Colon (tissue), 2 donors: ENCODE measurements around the gene MGAT1.
"Not testable (repeated sequence)": the region's sequence is repeated elsewhere in the genome, so short reads cannot be mapped to it uniquely, and the experiment has no call there.

Source experiments
- FAIRE-seq: peaks from 2 replicates; lab custom pipeline; 2012; peaks lifted over from hg19 to GRCh38; lab: Jason Lieb, UNC
- donor health status: control.
- donor health status: control.

MGAT1 gene

DNA sequence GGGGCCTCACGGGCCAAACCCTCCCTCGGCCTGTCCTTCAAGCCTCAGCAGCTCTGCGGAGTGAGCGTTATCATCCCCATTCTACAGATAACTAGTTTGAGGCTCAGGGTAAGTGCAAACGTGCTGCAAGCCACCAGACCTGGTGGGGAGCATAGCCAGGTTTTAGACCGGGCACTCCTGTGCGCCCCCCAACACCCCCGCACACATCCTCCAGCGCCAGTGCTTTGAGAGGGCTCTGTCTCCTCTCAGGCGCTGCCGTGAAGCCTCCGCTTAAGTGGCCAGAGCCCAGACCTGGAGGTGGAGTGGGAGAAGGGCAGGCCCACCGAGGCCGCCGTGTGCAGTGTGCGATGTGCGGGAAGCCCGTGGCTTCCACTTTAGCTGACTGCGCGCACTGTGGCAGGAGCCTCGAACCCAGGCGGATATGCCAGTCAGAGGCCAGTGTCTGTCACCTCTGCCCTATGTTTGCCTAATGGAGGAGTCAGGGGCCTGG is 1.6 kb upstream of the MGAT1 start:
- FAIRE-seq, result no peak

DNA sequence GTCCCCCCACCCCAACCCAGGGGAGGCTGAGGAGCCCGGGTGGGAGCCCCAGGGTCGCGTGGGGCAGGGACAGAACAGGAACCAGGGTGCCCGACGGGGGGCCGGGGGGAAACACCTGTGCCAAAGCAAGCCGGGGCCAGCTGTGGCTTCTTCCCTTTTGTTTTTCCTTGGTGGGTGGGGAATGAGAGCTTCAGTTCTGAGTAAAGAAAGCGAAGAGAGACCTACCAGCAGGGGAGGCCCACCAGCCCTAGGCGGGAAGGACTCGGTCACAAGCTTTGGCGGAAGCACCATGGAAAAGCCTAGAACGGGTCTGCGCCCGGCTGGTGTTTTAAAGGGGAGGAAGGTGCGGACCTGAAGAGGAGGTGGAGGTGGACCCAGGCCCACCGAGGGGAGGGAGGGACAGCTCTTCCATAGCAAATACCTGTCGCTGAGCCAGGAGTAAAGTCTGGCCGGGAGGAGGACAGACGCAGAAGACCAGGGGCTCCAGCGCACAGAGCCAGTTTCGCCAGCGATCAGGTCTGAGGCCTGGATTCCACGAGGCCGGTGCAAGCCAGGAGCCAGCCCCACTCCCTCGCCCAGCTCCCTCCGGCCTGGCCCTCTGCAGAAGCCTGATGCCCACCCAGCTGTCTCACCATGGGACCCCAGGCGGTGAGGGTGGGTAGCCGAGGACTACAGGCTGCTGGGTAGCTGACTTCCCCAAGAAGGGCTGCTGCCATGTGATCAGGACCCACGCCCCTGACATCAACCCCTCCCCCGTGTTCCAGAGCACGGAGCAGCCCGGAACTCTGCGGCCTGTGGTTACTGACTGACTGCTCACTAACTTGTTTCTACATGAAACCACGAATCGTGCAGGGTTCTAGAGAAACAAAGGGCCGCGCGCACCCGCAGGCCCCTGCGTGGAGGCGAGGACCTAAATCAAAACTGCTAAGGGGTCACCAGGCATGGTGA is 849 bp upstream of the MGAT1 start:
- no peak for FAIRE-seq

DNA sequence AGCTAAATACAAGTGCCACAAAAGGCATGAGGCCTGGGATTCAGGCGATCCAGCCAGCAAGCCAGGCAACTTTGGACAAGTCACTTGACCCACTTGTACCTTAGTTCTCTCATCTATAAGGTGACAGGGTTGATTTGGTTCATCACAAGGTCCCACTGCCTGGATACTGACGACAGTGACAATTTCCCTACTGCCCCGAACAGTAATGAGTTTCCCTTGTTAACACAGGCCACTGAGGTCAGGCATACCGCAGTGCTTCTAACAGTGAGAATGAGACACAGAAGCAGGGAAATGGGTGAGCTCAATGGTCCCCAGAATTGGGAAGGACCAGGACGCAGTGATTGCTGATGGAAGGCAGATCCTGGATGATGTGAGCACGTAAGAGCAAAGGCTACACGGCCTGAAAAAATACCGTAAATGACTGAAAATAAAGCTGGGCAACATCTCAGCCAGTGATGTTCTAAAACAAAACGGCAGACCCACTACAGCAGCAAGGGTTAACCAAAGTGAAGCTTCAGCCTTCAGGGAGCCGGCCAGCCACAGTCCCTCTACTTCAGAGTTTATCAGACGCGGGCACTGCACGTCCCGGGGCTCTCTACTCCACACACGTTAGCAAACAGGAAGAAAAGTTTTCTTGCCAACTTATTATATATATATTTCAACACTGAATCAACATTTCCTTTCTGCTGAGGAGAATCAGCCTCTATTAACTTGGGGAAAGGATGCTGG is 846 bp downstream of the MGAT1 start:
- FAIRE-seq, result no peak

DNA sequence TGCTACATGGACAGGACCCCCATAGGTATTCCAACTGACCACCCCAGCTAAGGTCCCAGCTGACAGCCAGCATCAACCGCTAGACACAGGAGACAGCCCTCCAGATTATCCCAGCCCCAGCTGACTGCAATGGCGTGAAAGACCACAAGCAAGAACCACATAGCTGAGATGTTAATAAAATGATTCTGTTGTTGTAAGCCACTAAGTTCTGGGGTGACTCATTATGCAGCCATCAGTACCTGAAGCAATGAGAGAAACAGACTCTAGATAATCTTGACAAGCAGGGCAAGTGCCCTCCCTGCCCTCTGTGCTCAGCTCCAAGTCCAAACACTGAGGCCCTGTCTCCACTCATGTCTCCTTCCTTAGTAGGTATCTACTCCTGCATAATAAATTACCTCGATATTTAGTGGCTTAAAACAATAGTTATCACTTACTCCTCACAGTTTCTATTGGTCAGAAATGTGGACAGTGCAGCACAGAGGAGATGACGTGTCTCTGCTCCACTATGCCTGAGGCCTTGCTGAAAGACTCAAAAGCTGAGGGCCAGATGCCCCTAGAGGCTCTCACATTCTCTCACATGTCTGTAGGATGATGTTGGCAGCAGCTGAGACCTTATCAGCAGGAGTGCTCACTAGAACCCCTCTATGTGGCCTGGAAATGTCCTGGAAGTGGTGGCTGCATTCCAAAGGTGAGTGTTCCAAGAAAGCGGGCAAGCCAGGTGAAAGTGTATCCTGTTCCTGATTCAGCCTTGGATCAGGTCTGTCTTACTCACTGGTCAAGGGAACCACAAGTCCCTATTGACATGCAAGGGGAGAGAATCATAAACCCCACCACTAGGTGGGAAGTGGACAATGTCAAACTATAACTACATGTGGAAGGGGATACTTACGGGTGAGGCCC is 2.5 kb downstream of the MGAT1 start:
- no peak for FAIRE-seq

DNA sequence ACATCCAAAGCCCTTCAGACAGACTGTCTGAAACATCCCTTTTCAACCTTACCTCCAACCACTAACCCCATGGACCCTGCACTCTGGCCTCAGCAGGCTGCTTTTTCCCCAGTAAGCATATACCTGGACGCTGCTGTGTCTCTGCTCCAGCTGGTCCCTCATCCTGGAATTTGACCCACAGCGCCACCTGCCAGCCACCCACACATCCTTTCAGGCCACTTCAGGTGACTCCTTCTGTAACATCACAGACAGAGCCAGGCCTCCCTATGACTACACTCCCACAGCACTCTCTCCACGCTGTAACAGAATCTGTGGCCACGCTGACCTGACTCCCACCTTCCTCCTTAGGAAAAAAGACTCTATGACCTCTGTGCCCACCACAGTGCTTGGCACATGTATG is 3.4 kb downstream of the MGAT1 start:
- FAIRE-seq, result no peak

DNA sequence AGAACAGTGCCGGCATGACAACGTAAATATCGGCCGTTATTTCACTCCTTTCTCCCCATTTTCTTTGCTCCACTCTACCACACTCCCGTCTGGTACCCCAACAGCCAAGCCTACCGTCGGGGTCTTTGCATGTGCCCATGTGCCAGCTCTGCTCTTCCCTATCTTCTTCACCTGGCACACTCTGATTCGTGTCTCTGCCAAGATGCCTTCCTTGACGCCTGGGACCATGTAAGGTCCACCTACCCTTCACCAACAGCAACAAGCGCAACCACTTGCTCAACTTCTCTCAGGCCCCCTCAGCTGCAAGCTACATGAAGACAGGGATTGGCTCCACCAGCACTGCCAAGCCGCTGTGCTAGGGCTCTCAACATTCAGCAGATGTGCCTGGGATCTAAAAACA is 4.4 kb downstream of the MGAT1 start:
- no peak for FAIRE-seq

DNA sequence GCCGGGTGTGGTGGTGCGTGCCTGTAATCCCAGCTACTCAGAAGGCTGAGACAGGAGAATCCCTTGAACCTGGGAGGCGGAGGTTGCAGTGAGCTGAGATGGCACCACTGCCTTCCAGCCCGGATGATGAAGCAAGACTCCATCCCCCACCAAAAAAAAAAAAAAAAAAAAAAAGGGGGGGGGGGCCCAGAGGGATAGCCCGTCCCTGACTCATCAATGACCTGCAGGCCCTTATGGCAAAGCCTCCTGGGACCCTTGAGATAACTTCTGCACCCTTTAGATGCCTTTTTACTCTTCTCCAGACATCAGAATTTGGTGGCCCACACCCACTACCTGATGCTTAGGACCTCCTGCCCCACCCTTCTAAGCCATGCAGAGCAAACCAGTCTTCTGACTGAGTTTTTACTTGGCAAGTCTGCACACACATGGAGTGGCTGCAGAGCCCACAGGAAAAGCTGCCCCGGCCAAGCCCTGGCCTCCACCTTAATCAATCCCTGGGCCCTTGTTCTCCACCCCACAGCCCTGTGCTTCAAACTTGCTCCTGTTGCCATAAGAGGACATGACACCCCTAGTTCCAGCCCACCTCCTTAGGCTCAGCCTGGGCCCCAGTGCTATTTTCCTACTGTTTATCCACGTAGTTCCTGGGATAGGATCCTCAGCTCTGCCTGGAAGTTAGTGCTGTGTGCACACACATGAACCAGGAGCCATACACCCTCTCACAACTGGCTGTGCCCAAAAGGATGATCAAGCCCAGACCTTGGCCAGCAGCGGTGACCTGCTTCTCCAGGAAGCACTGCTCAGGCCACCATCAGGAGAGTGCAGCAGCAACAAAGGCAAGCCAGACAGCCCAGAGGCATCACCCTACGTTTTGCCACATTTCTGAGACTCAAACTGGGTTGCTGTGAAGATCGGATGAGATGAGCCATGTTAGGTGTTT is 5.1 kb downstream of the MGAT1 start:
- no peak for FAIRE-seq

DNA sequence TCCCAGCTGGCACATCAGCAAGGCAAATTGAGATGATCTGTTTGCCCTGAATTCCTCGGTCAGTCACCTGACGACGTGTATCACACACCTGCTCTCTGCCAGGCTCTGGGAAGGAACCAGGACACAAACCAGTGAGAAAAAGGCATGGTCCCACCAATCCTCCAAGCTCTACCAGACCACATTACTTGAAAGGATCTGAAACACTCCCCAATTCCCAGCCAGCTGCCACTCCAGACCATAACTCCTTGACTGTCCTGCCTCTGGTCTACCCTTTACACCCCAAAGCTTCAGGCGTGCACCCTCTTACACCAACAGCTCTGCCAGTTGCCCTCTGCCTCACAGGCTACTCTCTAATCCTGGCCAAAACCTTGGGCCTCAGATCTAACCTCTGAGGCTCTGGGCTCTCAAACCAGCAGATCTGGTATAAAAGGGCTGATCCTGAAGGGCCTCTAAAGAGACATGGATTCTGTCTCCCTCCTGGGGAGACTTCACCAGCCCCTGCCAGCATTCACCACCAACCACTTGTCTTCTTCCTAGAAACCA is 6.8 kb downstream of the MGAT1 start:
- FAIRE-seq, result no peak

DNA sequence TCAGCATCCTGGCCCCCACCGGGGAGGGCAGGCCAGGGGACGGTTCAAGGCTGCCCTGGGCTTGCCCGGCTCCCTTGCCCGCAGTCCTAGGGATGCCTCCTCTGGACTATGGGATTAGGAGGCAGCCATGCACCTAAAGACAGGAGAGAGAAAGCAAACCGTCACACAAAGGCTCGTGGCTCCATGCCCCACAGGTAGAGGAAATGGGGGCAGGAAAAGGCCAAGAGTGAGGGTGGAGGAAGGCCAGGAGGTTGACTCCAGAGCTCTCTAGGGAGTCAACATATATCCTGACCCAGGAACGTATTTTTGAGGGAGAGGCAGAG is 9.7 kb downstream of the MGAT1 start:
- FAIRE-seq, result no peak

DNA sequence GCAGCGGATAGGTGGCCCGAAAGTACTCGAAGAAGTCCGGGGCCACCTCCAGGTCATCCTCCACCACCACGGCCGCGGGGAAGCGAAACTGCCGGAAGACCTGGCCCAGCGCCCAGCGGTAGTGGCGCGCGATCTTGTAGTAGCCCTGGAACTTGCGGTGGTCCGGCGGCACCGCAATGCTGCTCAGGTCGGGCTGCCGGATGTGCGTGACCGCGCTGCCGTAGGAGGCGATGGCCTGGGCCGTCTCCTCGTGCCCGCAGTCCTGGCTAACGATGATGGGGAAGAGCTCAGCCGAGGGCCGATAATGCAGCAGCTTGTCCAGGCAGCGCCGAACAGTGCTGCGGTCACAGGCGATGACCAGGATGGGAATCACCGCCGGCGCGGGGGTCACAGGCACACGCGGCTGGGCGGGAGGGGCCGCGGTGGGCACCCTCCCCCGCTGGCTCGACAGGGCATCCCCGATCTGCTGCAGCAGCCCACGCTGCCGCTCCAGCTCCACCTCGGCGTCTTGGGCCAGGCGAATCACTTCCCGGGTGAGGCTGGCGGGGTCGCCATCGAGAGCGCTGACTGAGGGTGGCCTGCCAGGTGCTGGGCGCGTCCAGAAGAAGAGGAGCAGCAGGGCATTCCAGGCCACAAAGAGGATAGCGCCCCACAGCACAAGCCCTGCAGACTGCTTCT is 10.2 kb downstream of the MGAT1 start:
- no peak for FAIRE-seq

DNA sequence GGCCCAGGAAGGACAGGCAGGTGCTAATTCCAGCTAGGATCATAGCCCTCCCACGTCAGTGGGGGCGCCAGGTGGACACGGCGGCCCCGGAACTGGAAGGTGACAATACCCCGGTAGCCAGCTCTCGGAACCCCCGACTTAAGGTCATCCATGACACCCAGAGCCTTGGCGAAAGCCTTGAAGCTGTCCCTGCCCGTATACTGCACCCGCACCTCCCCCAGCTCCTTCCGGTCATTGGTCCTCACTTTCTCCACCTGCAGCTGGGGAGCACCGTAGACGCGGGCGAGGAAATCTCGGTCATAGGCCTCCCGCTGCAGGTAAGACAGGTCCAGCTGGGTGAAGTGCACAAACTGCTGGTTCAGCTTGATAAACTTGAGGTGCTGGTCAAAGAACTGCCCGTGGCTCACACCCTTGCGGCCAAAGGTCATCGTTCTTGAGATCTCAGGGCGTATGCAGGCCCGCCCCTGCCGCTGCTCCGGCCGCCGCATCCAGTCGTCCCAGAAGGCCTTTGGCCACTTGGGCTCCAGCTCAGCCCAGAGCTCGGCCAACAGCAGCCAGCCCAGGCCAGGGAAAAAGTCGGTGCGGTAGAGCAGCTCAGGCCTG is 10.9 kb downstream of the MGAT1 start:
- no peak for FAIRE-seq

DNA sequence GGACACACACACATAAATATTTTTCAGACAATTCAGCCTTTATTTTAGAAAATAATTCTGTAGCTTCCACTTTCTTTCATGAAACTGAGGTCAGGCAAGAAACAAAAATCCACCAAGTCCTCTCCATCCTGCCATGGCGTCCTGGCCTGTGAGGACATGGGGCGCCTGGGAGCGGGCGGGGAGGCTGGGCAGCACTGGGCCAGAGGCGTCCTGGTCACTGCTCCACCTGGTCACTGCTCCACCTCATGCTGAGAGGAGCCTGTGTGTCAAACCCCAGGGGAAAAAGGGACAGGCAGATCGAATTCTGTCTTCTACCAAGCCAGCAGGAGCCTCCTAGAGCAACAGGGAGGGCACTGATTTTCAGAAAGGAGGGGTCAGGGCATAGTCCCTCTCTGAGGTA is 12.1 kb downstream of the MGAT1 start:
- no peak for FAIRE-seq

DNA sequence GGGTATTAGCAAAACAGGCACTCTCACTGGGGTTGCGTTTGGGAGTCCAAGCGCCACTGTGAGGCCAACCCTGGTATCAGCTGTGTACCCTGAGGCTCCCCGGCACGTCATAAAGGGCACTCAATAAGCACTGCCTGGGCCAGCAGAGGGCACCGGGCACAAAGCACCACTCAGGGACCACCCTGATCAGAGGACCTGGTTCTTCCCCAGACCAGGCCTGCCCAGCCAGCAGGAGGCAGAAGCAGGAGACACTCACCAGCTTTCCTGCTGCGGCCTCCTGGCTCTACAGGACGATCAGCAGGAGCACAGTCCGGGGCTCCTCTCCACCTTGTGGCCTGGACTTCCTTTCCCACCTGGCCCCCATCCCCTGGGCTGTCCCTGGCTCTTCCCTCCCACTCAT is 12.6 kb downstream of the MGAT1 start:
- FAIRE-seq, result no peak

DNA sequence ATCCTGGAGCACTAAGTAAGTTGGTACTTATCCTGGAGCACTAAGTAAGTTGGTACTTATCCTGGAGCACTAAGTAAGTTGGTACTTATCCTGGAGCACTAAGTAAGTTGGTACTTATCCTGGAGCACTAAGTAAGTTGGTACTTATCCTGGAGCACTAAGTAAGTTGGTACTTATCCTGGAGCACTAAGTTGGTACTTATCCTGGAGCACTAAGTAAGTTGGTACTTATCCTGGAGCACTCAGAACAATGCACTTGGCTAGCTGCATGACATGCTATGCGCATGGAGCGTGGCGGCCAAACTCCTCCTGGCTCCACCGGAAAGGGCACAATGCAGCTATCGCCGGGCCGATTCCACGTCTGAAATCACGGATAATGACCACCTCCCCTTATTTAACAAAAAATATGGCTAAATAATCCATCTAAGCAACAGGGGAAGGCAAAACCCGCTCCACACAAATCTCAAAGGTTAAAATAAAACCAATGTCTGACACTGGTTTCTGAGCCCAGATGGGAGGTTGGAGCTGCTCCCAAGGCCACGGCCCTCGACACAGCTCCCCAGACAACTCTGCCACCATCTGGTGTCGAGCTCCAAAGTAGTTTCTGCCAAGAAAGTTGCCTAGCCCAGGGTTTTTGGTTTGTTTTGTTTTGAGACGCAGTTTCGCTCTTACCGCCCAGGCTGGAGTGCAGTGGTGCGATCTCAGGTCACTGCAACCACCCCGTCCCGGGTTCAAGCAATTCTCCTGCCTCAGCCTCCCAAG is 13.8 kb downstream of the MGAT1 start:
- not testable (repeated sequence) for FAIRE-seq

DNA sequence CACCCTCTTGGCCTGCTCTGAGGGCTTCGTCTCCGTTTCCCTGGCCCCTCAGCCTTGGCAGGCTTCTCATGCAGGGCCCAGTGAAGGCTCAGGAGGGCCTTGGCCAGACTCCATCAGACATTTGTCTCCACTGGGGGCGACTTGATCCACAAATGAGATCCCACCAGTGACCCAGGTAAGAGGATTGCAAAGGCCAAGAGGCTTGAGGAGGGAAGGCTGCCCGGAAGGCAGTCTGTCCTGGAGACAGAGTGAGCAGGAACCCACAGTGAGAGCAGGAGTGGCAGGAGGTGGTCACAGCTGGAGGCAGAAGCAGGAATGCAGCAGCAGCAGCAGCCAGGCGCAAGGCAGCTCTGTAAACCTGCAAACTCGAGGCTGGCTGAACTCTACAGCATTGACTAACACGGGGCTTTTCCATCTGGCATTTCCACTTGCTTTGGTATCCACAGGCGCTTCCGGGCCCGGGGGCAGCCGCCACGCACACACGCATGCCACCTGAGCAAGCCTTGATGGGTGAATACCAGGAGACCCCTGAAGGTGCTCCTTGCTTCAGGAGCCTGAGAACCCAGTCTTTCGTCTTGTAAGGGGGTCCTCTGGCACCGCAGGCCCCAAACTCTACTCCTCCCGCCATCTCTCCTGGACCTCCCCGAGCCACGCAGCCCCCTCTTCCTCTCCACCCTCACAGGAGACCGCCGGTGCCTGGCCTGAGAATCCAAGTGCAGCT is 14.7 kb downstream of the MGAT1 start:
- no peak for FAIRE-seq

DNA sequence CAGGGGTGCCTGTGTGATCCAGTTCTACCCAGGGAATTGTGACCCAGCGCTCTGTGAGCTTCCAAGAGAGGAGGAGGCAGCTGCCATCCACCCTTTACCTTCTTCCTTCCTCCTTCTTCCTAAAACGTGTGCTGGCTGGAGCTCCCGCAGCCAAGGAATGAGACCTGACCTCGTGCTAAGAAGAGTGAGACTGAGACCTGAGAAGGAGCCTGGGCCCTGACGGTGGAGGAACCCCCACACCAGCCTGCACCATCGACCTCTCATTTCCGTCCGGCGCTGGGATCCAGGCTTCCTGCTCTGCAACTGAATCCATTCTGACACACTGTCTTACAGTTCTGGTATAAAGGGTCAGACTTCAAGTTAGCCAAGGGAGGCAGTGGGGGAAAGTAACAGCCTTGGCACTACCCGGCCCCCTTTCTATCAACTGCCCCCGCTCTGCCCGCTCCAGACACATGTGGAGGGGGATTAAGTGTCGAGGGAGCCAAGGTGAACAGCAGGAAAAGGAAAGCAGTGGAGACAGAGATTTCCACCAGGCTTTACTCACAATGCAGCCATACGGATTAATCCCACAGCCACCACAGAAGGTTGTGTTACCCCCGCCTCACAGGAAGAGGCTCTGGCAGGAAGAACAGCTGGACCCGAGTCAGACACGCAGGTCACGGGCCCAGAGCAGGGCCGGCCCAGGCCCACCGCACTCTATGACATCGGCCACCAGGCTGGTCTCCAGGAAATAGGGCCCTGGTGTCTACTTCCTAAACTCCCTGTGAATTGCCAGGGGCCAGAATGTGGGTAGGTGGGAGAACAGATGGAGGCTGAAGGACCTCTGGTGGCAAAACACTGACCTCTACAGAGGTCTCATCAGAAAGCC is 15.8 kb downstream of the MGAT1 start:
- no peak for FAIRE-seq

DNA sequence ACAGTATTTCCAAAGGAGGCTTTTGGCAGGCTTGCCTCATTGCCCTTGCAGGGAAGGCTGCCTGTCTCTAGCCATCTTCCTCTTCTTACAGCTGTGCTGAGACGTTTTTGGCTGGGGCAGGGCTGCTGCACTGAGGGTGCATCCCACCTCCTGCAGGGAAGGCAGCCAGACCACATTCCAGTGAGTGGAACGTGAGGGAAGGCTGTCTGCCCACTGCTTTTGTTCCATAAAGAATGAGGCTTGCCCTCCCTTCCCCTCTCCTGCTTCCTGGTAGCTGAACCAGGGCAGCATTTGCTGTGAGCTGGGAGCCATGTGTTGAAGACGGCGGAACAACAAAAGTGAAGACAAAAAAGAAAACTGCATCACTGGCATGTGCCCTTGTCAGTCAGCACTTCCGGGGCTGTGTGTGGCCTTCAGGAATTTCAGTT is 16.8 kb downstream of the MGAT1 start:
- no peak for FAIRE-seq
